H9 (cell line): ENCODE data around the gene ZRANB3. TPM values are rescaled to one million over a fixed set of nuclear protein-coding genes. Genes with fewer than 3 reads are reported as not detected.

Experiments used
- DNase-seq: peaks from one replicate; pipeline ENCODE4 v3.0.0-alpha.2; 2017
- H2AFZ ChIP-seq: one replicate; pipeline ENCODE4 v1.6.1; 2013; ENCODE audit warnings: mild to moderate bottlenecking, low read length, control low read depth, moderate library complexity
- H2AK5ac ChIP-seq: 2 replicates; pipeline ENCODE4 v1.6.1; 2013; ENCODE audit warnings: low read length, control low read depth, mixed read lengths; ENCODE audit not compliant: insufficient read length
- H2BK120ac ChIP-seq: one replicate; pipeline ENCODE4 v1.6.1; 2013; ENCODE audit warnings: low read depth, mild to moderate bottlenecking, low read length, control low read depth, inconsistent platforms; ENCODE audit not compliant: poor library complexity, severe bottlenecking
- H2BK12ac ChIP-seq: 2 replicates; pipeline ENCODE4 v1.6.1; 2013; ENCODE audit warnings: low read length, control low read depth, mixed read lengths, low read depth; ENCODE audit not compliant: insufficient read length
- H2BK15ac ChIP-seq: 2 replicates; pipeline ENCODE4 v1.6.1; 2013; ENCODE audit warnings: low read depth, low read length, control low read depth
- H2BK20ac ChIP-seq: one replicate; pipeline ENCODE4 v1.6.1; 2013; ENCODE audit warnings: low read depth, mild to moderate bottlenecking, low read length, control low read depth, inconsistent platforms; ENCODE audit not compliant: poor library complexity, severe bottlenecking
- H2BK5ac ChIP-seq: 2 replicates; pipeline ENCODE4 v1.6.1; 2013; ENCODE audit warnings: low read length, control low read depth, mixed read lengths; ENCODE audit not compliant: insufficient read length
- H3K14ac ChIP-seq: 2 replicates; pipeline ENCODE4 v1.6.1; 2013; ENCODE audit warnings: low read length, control low read depth; ENCODE audit not compliant: insufficient read depth
- H3K18ac ChIP-seq: 2 replicates; pipeline ENCODE4 v1.6.1; 2013; ENCODE audit warnings: low read depth, mild to moderate bottlenecking, mixed read lengths, low read length, control low read depth; ENCODE audit not compliant: insufficient read length
- H3K23ac ChIP-seq: 2 replicates; pipeline ENCODE4 v1.6.1; 2013; ENCODE audit warnings: low read length, control low read depth, mixed read lengths, low read depth; ENCODE audit not compliant: insufficient read length
- H3K23me2 ChIP-seq: 2 replicates; pipeline ENCODE4 v1.6.1; 2013; ENCODE audit warnings: low read depth, mild to moderate bottlenecking, mixed read lengths, low read length, control low read depth; ENCODE audit not compliant: insufficient read length, poor library complexity, severe bottlenecking
- H3K27ac ChIP-seq: 2 replicates; pipeline ENCODE4 v1.5.1; 2013; ENCODE audit warnings: low read length, control low read depth, mixed read lengths, low read depth; ENCODE audit not compliant: insufficient read length
- H3K27me3 ChIP-seq: 2 replicates; pipeline ENCODE4 v1.6.1; 2013; ENCODE audit warnings: low read length, control low read depth, inconsistent platforms; ENCODE audit not compliant: insufficient read depth
- H3K4ac ChIP-seq: 2 replicates; pipeline ENCODE4 v1.6.1; 2013; ENCODE audit warnings: low read depth, mild to moderate bottlenecking, control low read depth, inconsistent platforms, low read length, moderate library complexity
- H3K4me1 ChIP-seq: 2 replicates; pipeline ENCODE4 v1.6.1; 2013; ENCODE audit warnings: low read length, control low read depth, inconsistent platforms; ENCODE audit not compliant: insufficient read depth
- H3K4me2 ChIP-seq: 2 replicates; pipeline ENCODE4 v1.6.1; 2013; ENCODE audit warnings: low read length, control low read depth, mixed read lengths; ENCODE audit not compliant: insufficient read length, insufficient read depth
- H3K56ac ChIP-seq: 2 replicates; pipeline ENCODE4 v1.6.1; 2013; ENCODE audit warnings: low read depth, mild to moderate bottlenecking, mixed read lengths, low read length, control low read depth; ENCODE audit not compliant: insufficient read length
- H3K79me1 ChIP-seq: 2 replicates; pipeline ENCODE4 v1.6.1; 2013; ENCODE audit warnings: low read depth, mild to moderate bottlenecking, moderate library complexity, low read length, control low read depth, inconsistent platforms; ENCODE audit not compliant: insufficient read depth, poor library complexity, severe bottlenecking
- H3K79me2 ChIP-seq: 2 replicates; pipeline ENCODE4 v1.6.1; 2013; ENCODE audit warnings: low read length, control low read depth, inconsistent platforms; ENCODE audit not compliant: insufficient read depth
- H3K9ac ChIP-seq: 2 replicates; pipeline ENCODE4 v1.6.1; 2013; ENCODE audit warnings: low read length, control low read depth, mixed read lengths; ENCODE audit not compliant: insufficient read length; ENCODE audit errors: extremely low read depth
- H3K9me3 ChIP-seq: one replicate; pipeline ENCODE4 v1.6.1; 2013; ENCODE audit warnings: low read depth, low read length, inconsistent platforms; ENCODE audit not compliant: control insufficient read depth
- H3T11ph ChIP-seq: one replicate; pipeline ENCODE4 v1.6.1; 2013; ENCODE audit warnings: mild to moderate bottlenecking, low read length, control low read depth, inconsistent platforms
- H4K20me1 ChIP-seq: one replicate; pipeline ENCODE4 v1.6.1; 2013; ENCODE audit not compliant: control insufficient read depth, insufficient read length, insufficient read depth
- H4K5ac ChIP-seq: 2 replicates; pipeline ENCODE4 v1.6.1; 2013; ENCODE audit warnings: low read depth, mild to moderate bottlenecking, mixed read lengths, low read length, control low read depth; ENCODE audit not compliant: insufficient read length
- H4K8ac ChIP-seq: replicated peaks from 2 replicates; pipeline ENCODE4 v1.6.1; 2013; ENCODE audit warnings: low read length, control low read depth, mixed read lengths, low read depth; ENCODE audit not compliant: insufficient read length
- H4K91ac ChIP-seq: 2 replicates; pipeline ENCODE4 v1.6.1; 2013; ENCODE audit warnings: low read depth, mild to moderate bottlenecking, moderate library complexity, mixed read lengths, low read length, control low read depth; ENCODE audit not compliant: insufficient read length
- H3K27ac Mint-ChIP-seq, 3 experiments: 2 replicates in 2 of 3; 3 replicates in 1 of 3; pipeline ENCODE4 v1.8.0; 2020 to 2021; ENCODE audit warnings: mixed read lengths in 3 of 3, mild to moderate bottlenecking in 1 of 3, moderate library complexity in 1 of 3
- H3K27me3 Mint-ChIP-seq: 2 replicates; pipeline ENCODE4 v1.8.0; 2021; ENCODE audit warnings: low read depth, mild to moderate bottlenecking, moderate library complexity, mixed read lengths
- H3K36me3 Mint-ChIP-seq, 3 experiments: 2 replicates in 2 of 3; 3 replicates in 1 of 3; pipeline ENCODE4 v1.8.0; 2020 to 2021; ENCODE audit warnings: low read depth in 3 of 3, mixed read lengths in 3 of 3; ENCODE audit not compliant: insufficient read depth in 1 of 3
- H3K4me1 Mint-ChIP-seq, 2 experiments: 2 replicates each; pipeline ENCODE4 v1.8.0; 2020; ENCODE audit warnings: mixed read lengths in 2 of 2
- H3K4me3 Mint-ChIP-seq, 2 experiments: 2 replicates in 1 of 2; 3 replicates in 1 of 2; pipeline ENCODE4 v1.8.0; 2020 to 2021; ENCODE audit warnings: mild to moderate bottlenecking in 2 of 2, mixed read lengths in 2 of 2, moderate library complexity in 1 of 2
- H3K9me3 Mint-ChIP-seq, 2 experiments: 2 replicates in 1 of 2; 3 replicates in 1 of 2; pipeline ENCODE4 v1.8.0; 2020; ENCODE audit warnings: mild to moderate bottlenecking in 2 of 2, mixed read lengths in 2 of 2, moderate library complexity in 1 of 2
- WGBS: extraction: QIAGEN DNeasy Blood & Tissue Kit; methylation state at CpG from one replicate; pipeline ENCODE4 v1.1.7; 2013; ENCODE audit warnings: missing lambda C conversion rate, low lambda C conversion rate, mixed read lengths; ENCODE audit not compliant: insufficient read length; ENCODE audit errors: extremely low coverage; 5-methylcytosine and 5-hydroxymethylcytosine counted together
- total RNA-seq: library from RNA; stranded (reverse); gene quantifications from 2 replicates; pipeline ENCODE4 v1.2.1, GENCODE V29; 2021
- TF ChIP-seq, protein P1 (sequence below): fragments of 200-600 bp; sonication (generic); conservative IDR thresholded peaks from 3 replicates; pipeline ENCODE4 v1.8.0; 2021; ENCODE audit warnings: antibody characterized with exemption, mild to moderate bottlenecking

Gene ZRANB3
- total RNA-seq, 1 experiment from 2014 or later = 16.7 TPM

GRCh38 chr2:135485441-135485840 is 45.6 kb downstream of the ZRANB3 start:
- no peaks in the 10 kb centered on the region for H3K27me3 ChIP-seq
- H3K4me3 Mint-ChIP-seq = no peak overlapping the region

More at GRCh38 chr2:135485441-135485840, 45.6 kb downstream of the ZRANB3 start:
- Histone ChIP-seq H4K5ac (no peak overlapping the region), H2AFZ (no peak overlapping the region), H3K79me2 (no peaks in the 10 kb centered on the region), H3K4me2 (no peak overlapping the region), H2BK120ac (no peak overlapping the region), H4K8ac (no peak overlapping the region), H2AK5ac (no peak overlapping the region), H3T11ph (no peak overlapping the region), H3K23me2 (no peaks in the 10 kb centered on the region), H3K23ac (no peak overlapping the region), H3K4ac (no peak overlapping the region), H3K18ac (no peak overlapping the region), H3K9ac (no peak overlapping the region), H2BK5ac (no peak overlapping the region), H4K91ac (no peak overlapping the region), H3K9me3 (no peaks in the 10 kb centered on the region), H4K20me1 (no peaks in the 10 kb centered on the region), H3K4me1 (no peaks in the 10 kb centered on the region), H3K79me1 (no peaks in the 10 kb centered on the region), H3K56ac (no peak overlapping the region), H3K27ac (no peak overlapping the region), H3K14ac (no peak overlapping the region), H2BK12ac (no peak overlapping the region), H2BK20ac (no peak overlapping the region), H2BK15ac (no peak overlapping the region)
- DNase-seq = no peak
- WGBS = no CpG with 5 or more reads among the region's 4 CpGs
- Mint-ChIP-seq H3K4me1 (no peaks in the 10 kb centered on the region; a peak in 1 of 4 replicates), H3K9me3 (peaks cover 16 to 27% of the 10 kb centered on the region in 2 experiments; a peak in 4 of 5 replicates), H3K27me3 (no peaks in the 10 kb centered on the region), H3K27ac (no peak overlapping the region), H3K36me3 (peaks cover 41 to 51% (median 45%) of the 10 kb centered on the region in 3 experiments)
- TF ChIP-seq, protein P1, sequence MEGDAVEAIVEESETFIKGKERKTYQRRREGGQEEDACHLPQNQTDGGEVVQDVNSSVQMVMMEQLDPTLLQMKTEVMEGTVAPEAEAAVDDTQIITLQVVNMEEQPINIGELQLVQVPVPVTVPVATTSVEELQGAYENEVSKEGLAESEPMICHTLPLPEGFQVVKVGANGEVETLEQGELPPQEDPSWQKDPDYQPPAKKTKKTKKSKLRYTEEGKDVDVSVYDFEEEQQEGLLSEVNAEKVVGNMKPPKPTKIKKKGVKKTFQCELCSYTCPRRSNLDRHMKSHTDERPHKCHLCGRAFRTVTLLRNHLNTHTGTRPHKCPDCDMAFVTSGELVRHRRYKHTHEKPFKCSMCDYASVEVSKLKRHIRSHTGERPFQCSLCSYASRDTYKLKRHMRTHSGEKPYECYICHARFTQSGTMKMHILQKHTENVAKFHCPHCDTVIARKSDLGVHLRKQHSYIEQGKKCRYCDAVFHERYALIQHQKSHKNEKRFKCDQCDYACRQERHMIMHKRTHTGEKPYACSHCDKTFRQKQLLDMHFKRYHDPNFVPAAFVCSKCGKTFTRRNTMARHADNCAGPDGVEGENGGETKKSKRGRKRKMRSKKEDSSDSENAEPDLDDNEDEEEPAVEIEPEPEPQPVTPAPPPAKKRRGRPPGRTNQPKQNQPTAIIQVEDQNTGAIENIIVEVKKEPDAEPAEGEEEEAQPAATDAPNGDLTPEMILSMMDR = no peak
